Fibroblast of lung (primary cell): Measurements from ENCODE around the gene ATXN1. TPM values are rescaled to one million over a fixed set of nuclear protein-coding genes. Genes with fewer than 3 reads are reported as not detected.

Experiments used
- DNase-seq, 2 donors: peaks; one replicate each; pipeline versions ENCODE4 v3.0.0 to v3.0.0-alpha.2; 2010; ENCODE audit warnings: low read depth in 2 of 2
- H2AFZ ChIP-seq: 2 replicates; pipeline ENCODE4 v1.5.1; 2012; ENCODE audit warnings: low read length, control low read depth, inconsistent platforms
- H3K27ac ChIP-seq: 2 replicates; pipeline ENCODE4 v1.5.1; 2011; ENCODE audit warnings: low read length, control low read depth; ENCODE audit not compliant: insufficient read depth
- H3K27me3 ChIP-seq: 2 replicates; pipeline ENCODE4 v1.5.1; 2011; ENCODE audit warnings: mild to moderate bottlenecking, low read length; ENCODE audit not compliant: control insufficient read depth, insufficient read depth
- H3K36me3 ChIP-seq: 2 replicates; pipeline ENCODE4 v1.5.1; 2011; ENCODE audit warnings: low read length; ENCODE audit not compliant: control insufficient read depth, insufficient read depth
- H3K4me1 ChIP-seq: 2 replicates; pipeline ENCODE4 v1.5.1; 2011; ENCODE audit warnings: low read length; ENCODE audit not compliant: control insufficient read depth, insufficient read depth; ENCODE audit errors: extremely low read depth
- H3K4me2 ChIP-seq: 2 replicates; pipeline ENCODE4 v1.5.1; 2011; ENCODE audit warnings: low read length, control low read depth; ENCODE audit not compliant: insufficient read depth; ENCODE audit errors: extremely low read depth
- H3K4me3 ChIP-seq, 4 experiments: fragments of 200-600 bp in 1 of 4; sonication (generic) in 1 of 4; replicated peaks in 1 of 4; 2 replicates each; pipeline ENCODE4 v1.5.1; 2011 to 2016; ENCODE audit warnings: low read length in 4 of 4, low read depth in 3 of 4, mild to moderate bottlenecking in 3 of 4, control low read depth in 2 of 4, inconsistent platforms in 1 of 4, mixed read lengths in 1 of 4; ENCODE audit not compliant: insufficient read depth in 1 of 4; ENCODE audit errors: control extremely low read depth in 1 of 4
- H3K79me2 ChIP-seq: 2 replicates; pipeline ENCODE4 v1.5.1; 2012; ENCODE audit warnings: mild to moderate bottlenecking, low read length, inconsistent platforms; ENCODE audit not compliant: control insufficient read depth, insufficient read depth
- H3K9ac ChIP-seq: 2 replicates; pipeline ENCODE4 v1.5.1; 2011; ENCODE audit warnings: mild to moderate bottlenecking, low read length, control low read depth; ENCODE audit not compliant: insufficient read depth
- H3K9me3 ChIP-seq: 2 replicates; pipeline ENCODE4 v1.5.1; 2012; ENCODE audit warnings: low read depth, low read length; ENCODE audit not compliant: control insufficient read depth, insufficient read depth
- H4K20me1 ChIP-seq: 2 replicates; pipeline ENCODE4 v1.5.1; 2011; ENCODE audit warnings: low read length; ENCODE audit not compliant: control insufficient read depth, insufficient read depth; ENCODE audit errors: extremely low read depth
- CTCF ChIP-seq, 2 donors: IDR thresholded peaks in 1 of 2; conservative IDR thresholded peaks in 1 of 2; 1 replicate in 1 of 2; 2 replicates in 1 of 2; pipeline ENCODE4 v1.5.1; 2011 to 2012; ENCODE audit warnings: low read length in 2 of 2, control low read depth in 1 of 2, inconsistent platforms in 1 of 2, low read depth in 1 of 2, mild to moderate bottlenecking in 1 of 2
- EZH2 ChIP-seq: IDR thresholded peaks from 2 replicates; pipeline ENCODE4 v1.5.1; 2012; ENCODE audit warnings: low read length, control low read depth, mild to moderate bottlenecking; ENCODE audit errors: missing control alignments
- polyA plus RNA-seq, 2 donors: library from polyadenylated mRNA; depleted of rRNA in 1 of 2; stranded (reverse) in 1 of 2; unstranded in 1 of 2; fragments of >200 nt; gene quantifications; 2 replicates each; pipeline ENCODE4 v1.2.1, GENCODE V29; 2011 to 2012; ENCODE audit warnings: missing spikeins in 1 of 2
- total RNA-seq: library from RNA; depleted of rRNA; stranded (reverse); fragments of >200 nt; gene quantifications from 2 replicates; pipeline ENCODE4 v1.2.1, GENCODE V29; 2014

ATXN1 gene
- total and polyA plus RNA-seq, 2 donors (not counting 1 experiment from before 2014, with no cell fraction given) = 15.8 to 40.5 TPM

- peaks cover 55% of the 10 kb centered on the region for H3K79me2 ChIP-seq
- no peak overlapping the region for H3K4me3 ChIP-seq
- no peaks in the 10 kb centered on the region for H3K36me3 ChIP-seq
- no peak overlapping the region for H2AFZ ChIP-seq
- peak overlapping the region; percentile 64 for H3K27ac ChIP-seq
- H3K4me1 ChIP-seq = peaks cover 20% of the 10 kb centered on the region
- no peak for TF ChIP-seq CTCF (conservative IDR thresholded peaks at IDR 0.05 in 1 of 2, IDR thresholded peaks at IDR 0.05 in 1 of 2; ENCODE audit: low read depth in 1 of 2, low read length in 2 of 2)
- no peak for TF ChIP-seq EZH2
- no peaks in the 10 kb centered on the region for H3K9me3 ChIP-seq
- no peak for DNase-seq
- peak overlapping the region; percentile 66 for H3K4me2 ChIP-seq
- no peaks in the 10 kb centered on the region for H4K20me1 ChIP-seq
- H3K27me3 ChIP-seq = no peaks in the 10 kb centered on the region
- no peak overlapping the region for H3K9ac ChIP-seq
Observed at GRCh38 chr6:16748025-16748319, 13.3 kb downstream of the ATXN1 start.

- Histone ChIP-seq H3K4me3 (no peak overlapping the region), H3K9ac (no peak overlapping the region), H3K4me1 (peaks cover 22% of the 10 kb centered on the region), H3K9me3 (no peaks in the 10 kb centered on the region), H3K36me3 (no peaks in the 10 kb centered on the region), H3K27ac (peak overlapping the region; percentile 64), H2AFZ (no peak overlapping the region), H3K27me3 (no peaks in the 10 kb centered on the region), H4K20me1 (no peaks in the 10 kb centered on the region), H3K4me2 (peak overlapping the region; percentile 66), H3K79me2 (peaks cover 59% of the 10 kb centered on the region)
- DNase-seq = peak; percentile 70 to 91
- TF ChIP-seq EZH2 (no peak), CTCF (conservative IDR thresholded peaks at IDR 0.05 in 1 of 2, IDR thresholded peaks at IDR 0.05 in 1 of 2; ENCODE audit: low read depth in 1 of 2, low read length in 2 of 2) (no peak)
Observed at GRCh38 chr6:16747232-16748024, 13.8 kb downstream of the ATXN1 start.

- H2AFZ ChIP-seq = no peak overlapping the region
- TF ChIP-seq EZH2 = no peak
- no peak for TF ChIP-seq CTCF (conservative IDR thresholded peaks at IDR 0.05 in 1 of 2, IDR thresholded peaks at IDR 0.05 in 1 of 2; ENCODE audit: low read depth in 1 of 2, low read length in 2 of 2)
- H3K79me2 ChIP-seq = peaks cover 59% of the 10 kb centered on the region
- DNase-seq = no peak
- H3K4me1 ChIP-seq = peaks cover 23% of the 10 kb centered on the region
- no peaks in the 10 kb centered on the region for H3K36me3 ChIP-seq
- no peak overlapping the region for H3K9ac ChIP-seq
- H3K4me2 ChIP-seq = peak overlapping the region; percentile 66
- no peaks in the 10 kb centered on the region for H3K9me3 ChIP-seq
- peak overlapping the region; percentile 64 for H3K27ac ChIP-seq
- H4K20me1 ChIP-seq = no peaks in the 10 kb centered on the region
- no peak overlapping the region for H3K4me3 ChIP-seq
- no peaks in the 10 kb centered on the region for H3K27me3 ChIP-seq
Observed at GRCh38 chr6:16746812-16747211, 14.4 kb downstream of the ATXN1 start.
